ENCODE data around the gene MYH11. TPM values are rescaled to one million over a fixed set of nuclear protein-coding genes. Genes with fewer than 3 reads are reported as not detected.

Gene MYH11
- total RNA-seq, 3 donors from 2014 or later, result 98.2 to 5,005 (median 282) TPM

GRCh38 chr16:15764112-15764511 lies 92.7 kb downstream of the MYH11 start:
- H3K9me3 ChIP-seq, result no peaks in the 10 kb centered on the region
- no peaks in the 10 kb centered on the region for H3K4me1 ChIP-seq (ENCODE audit: low read depth)
- TF ChIP-seq CTCF (IDR thresholded peaks at IDR 0.05), result no peak
- no peak for ATAC-seq
- DNase-seq, result no peak
- intact Hi-C loops (cut with DNase I, micrococcal nuclease), result no loop called here
- no peak overlapping the region for H3K4me3 ChIP-seq
- H3K36me3 ChIP-seq (ENCODE audit: low read depth), result no peaks in the 10 kb centered on the region

- ATAC-seq, result no peak
- intact Hi-C loops (cut with DNase I, micrococcal nuclease), result no loop called here
- TF ChIP-seq CTCF (IDR thresholded peaks at IDR 0.05), result no peak
These were observed 96.7 kb downstream of the MYH11 start for GRCh38 chr16:15760129-15760528.

GRCh38 chr16:15759070-15759469 lies 97.8 kb downstream of the MYH11 start:
- no peak for TF ChIP-seq CTCF (IDR thresholded peaks at IDR 0.05)
- ATAC-seq (no peak), DNase-seq (no peak)
- Histone ChIP-seq H3K9me3 (no peaks in the 10 kb centered on the region), H3K4me1 (ENCODE audit: low read depth) (no peaks in the 10 kb centered on the region), H3K36me3 (ENCODE audit: low read depth) (no peaks in the 10 kb centered on the region), H3K4me3 (no peak overlapping the region)
- intact Hi-C loops (cut with DNase I, micrococcal nuclease), result no loop called here

More at GRCh38 chr16:15760129-15760528, 96.7 kb downstream of the MYH11 start:
- Histone ChIP-seq H3K36me3 (ENCODE audit: low read depth) (no peaks in the 10 kb centered on the region), H3K9me3 (no peaks in the 10 kb centered on the region), H3K4me1 (ENCODE audit: low read depth) (no peaks in the 10 kb centered on the region), H3K4me3 (no peak overlapping the region)
- DNase-seq, result no peak

- Histone ChIP-seq H3K9me3 (no peaks in the 10 kb centered on the region), H3K36me3 (ENCODE audit: low read depth) (no peaks in the 10 kb centered on the region), H3K4me3 (no peak overlapping the region), H3K4me1 (ENCODE audit: low read depth) (no peaks in the 10 kb centered on the region)
- intact Hi-C loops (cut with DNase I, micrococcal nuclease), result no loop called here
- TF ChIP-seq CTCF (IDR thresholded peaks at IDR 0.05), result no peak
- no peak for DNase-seq
- ATAC-seq, result no peak
These were observed 99.1 kb downstream of the MYH11 start for GRCh38 chr16:15757630-15758251.

GRCh38 chr16:15757077-15757386 lies 99.8 kb downstream of the MYH11 start:
- intact Hi-C loops (cut with DNase I, micrococcal nuclease), result no loop called here
- TF ChIP-seq CTCF (IDR thresholded peaks at IDR 0.05), result no peak
- no peaks in the 10 kb centered on the region for H3K4me1 ChIP-seq (ENCODE audit: low read depth)
- H3K4me3 ChIP-seq, result no peak overlapping the region
- no peaks in the 10 kb centered on the region for H3K9me3 ChIP-seq
- H3K36me3 ChIP-seq (ENCODE audit: low read depth), result no peaks in the 10 kb centered on the region
- DNase-seq (no peak), ATAC-seq (no peak)
